Loucy (cell line): ENCODE data around the gene RABGGTA.

ENCODE experiments used
- EZH2phosphoT487 ChIP-seq: fragments of 200-600 bp; IDR thresholded peaks from 2 replicates; pipeline ENCODE4 v1.6.1; 2018; ENCODE audit warnings: antibody characterized with exemption, mild to moderate bottlenecking, moderate library complexity, borderline replicate concordance
- TF ChIP-seq, protein P1 (sequence below): fragments of 200-600 bp; sonication (generic); conservative IDR thresholded peaks from 2 replicates; pipeline ENCODE4 v1.5.1; 2014; ENCODE audit warnings: mild to moderate bottlenecking, antibody characterized with exemption, low read length

DNA sequence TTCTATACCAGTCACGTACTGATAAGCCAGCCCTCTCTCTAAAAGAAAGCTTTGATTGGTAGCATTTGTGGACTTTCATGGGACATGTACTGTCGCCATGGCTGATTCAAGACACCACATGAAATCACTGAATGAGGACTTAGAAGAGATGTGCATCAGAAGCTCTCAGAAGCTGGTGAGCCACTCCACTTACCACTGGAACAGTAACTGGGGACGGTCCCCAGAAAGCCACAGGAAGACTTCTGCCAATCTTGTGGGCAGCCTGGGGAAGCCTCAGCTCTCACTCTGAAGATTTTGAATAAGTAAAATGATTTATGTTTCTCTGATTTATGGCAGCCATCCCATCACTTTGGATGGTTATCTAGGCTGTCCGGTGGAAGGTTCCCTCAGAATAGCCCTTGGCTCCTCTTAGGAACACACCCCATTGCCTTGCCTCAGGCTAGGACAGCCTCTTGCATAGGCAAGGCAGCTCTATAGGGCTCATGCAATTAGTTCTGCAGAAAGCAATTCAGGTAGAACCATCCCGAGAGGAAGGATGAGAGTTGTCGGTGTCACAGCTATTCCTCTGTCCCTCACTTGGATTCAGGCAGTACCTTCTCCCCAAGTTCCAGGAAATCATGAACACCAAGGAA is 18.4 kb upstream of the RABGGTA start:
- TF ChIP-seq, protein P1, sequence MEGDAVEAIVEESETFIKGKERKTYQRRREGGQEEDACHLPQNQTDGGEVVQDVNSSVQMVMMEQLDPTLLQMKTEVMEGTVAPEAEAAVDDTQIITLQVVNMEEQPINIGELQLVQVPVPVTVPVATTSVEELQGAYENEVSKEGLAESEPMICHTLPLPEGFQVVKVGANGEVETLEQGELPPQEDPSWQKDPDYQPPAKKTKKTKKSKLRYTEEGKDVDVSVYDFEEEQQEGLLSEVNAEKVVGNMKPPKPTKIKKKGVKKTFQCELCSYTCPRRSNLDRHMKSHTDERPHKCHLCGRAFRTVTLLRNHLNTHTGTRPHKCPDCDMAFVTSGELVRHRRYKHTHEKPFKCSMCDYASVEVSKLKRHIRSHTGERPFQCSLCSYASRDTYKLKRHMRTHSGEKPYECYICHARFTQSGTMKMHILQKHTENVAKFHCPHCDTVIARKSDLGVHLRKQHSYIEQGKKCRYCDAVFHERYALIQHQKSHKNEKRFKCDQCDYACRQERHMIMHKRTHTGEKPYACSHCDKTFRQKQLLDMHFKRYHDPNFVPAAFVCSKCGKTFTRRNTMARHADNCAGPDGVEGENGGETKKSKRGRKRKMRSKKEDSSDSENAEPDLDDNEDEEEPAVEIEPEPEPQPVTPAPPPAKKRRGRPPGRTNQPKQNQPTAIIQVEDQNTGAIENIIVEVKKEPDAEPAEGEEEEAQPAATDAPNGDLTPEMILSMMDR, result no peak
- TF ChIP-seq EZH2phosphoT487, result no peak
